C4-2B (cell line): ENCODE results near the gene KCNQ4.

Source experiments
- H3K27ac ChIP-seq: fragments of 450-650 bp; 2 replicates; pipeline ENCODE4 v1.5.1; 2017
- ZFX ChIP-seq: fragments of 450-650 bp; IDR thresholded peaks from 2 replicates; pipeline ENCODE4 v1.6.1; 2017
- TF ChIP-seq, protein P1 (sequence below): fragments of 450-650 bp; conservative IDR thresholded peaks from 2 replicates; pipeline ENCODE4 v1.5.1; 2017; ENCODE audit warnings: mild to moderate bottlenecking

The KCNQ4 gene

DNA sequence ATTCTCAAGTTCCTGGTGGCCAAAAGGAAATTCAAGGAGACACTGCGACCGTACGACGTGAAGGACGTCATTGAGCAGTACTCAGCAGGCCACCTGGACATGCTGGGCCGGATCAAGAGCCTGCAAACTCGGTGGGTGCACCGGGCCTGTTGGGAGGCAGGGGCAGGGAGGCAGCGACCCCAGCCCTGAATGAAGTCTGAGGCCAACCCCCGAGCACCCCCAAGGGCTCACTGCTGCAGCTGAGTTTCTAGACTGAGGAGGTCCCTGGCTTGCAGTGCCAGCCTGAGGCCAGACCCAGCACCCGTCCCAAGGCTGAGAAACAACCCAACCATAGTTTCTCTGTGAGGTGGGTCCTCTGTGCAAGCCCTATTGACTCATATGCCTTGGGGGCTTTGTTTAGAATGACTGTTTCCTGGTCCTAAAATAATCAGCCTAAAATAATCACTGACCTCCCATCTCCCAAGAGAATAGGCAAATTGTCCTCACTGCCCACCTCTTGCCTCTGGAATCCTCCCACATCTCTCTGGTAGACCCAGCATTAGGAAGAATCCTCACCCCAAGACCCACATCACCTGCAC, 51.5 kb downstream of the KCNQ4 start:
- TF ChIP-seq, protein P1, sequence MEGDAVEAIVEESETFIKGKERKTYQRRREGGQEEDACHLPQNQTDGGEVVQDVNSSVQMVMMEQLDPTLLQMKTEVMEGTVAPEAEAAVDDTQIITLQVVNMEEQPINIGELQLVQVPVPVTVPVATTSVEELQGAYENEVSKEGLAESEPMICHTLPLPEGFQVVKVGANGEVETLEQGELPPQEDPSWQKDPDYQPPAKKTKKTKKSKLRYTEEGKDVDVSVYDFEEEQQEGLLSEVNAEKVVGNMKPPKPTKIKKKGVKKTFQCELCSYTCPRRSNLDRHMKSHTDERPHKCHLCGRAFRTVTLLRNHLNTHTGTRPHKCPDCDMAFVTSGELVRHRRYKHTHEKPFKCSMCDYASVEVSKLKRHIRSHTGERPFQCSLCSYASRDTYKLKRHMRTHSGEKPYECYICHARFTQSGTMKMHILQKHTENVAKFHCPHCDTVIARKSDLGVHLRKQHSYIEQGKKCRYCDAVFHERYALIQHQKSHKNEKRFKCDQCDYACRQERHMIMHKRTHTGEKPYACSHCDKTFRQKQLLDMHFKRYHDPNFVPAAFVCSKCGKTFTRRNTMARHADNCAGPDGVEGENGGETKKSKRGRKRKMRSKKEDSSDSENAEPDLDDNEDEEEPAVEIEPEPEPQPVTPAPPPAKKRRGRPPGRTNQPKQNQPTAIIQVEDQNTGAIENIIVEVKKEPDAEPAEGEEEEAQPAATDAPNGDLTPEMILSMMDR: no peak
- no peak for TF ChIP-seq ZFX
- H3K27ac ChIP-seq: no peak overlapping the region

DNA sequence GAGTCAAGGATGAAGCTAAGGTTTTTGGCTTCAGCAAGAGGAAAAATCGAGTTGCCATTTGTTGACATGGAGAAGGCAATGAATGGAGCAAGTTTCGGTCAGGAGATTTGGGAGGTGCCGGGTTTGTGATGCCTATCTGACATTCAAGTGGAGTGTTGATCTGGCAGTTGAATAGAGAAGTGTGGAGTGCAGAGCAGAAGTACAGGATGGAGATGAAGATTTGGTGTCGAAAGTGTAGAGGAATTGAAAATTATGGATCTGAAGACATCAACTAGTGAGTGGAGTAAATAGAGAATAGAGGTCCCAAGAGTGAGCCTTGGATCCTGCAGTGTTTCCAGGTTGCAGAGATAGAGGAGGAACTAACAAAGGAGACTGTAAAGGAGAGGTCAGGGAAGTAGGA, 52.7 kb downstream of the KCNQ4 start:
- no peak overlapping the region for H3K27ac ChIP-seq
- TF ChIP-seq, protein P1: no peak

DNA sequence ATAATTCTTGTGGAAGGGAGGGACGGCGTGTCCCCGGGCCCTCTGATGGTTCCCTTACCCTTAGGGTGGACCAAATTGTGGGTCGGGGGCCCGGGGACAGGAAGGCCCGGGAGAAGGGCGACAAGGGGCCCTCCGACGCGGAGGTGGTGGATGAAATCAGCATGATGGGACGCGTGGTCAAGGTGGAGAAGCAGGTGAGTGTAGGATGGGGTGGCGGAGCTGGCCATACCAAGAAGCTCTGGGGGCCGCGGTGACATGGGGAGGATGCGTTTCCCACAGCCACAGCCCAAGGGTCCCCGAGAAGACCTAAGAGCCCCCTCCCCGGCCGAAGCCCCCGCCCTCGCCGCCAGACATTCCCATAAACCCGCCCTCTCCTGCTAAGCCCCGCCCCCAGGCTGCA, 54.0 kb downstream of the KCNQ4 start:
- TF ChIP-seq ZFX: no peak
- TF ChIP-seq, protein P1: no peak
- no peak overlapping the region for H3K27ac ChIP-seq

DNA sequence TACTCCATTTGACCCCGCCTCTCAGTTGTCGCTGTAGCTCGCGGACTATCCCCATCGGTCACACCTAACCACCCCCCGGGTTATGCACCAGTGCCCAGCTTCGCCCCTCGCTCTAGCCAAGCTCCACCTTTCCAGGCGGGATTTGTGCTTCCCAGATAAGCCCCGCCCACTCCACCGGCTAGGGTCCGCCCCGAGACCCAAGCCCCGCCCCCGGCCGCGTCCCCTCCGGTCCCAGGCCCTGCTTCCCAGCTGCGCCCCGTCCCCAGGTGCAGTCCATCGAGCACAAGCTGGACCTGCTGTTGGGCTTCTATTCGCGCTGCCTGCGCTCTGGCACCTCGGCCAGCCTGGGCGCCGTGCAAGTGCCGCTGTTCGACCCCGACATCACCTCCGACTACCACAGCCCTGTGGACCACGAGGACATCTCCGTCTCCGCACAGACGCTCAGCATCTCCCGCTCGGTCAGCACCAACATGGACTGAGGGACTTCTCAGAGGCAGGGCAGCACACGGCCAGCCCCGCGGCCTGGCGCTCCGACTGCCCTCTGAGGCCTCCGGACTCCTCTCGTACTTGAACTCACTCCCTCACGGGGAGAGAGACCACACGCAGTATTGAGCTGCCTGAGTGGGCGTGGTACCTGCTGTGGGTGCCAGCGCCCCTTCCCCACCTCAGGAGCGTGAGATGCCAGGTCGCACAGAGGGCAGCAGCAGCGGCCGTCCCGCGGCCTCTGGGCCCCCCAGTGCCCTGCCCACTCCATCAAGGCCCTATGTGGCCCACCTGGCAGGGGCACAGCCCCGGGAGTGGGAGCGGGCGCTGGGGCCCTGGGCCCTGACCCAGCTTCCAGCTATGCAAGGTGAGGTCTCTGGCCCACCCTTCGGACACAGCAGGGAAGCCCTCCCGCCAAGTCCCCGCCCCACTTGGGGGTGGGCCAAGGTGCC, 54.7 kb downstream of the KCNQ4 start:
- no peak overlapping the region for H3K27ac ChIP-seq
- TF ChIP-seq ZFX: no peak
- TF ChIP-seq, protein P1: no peak

DNA sequence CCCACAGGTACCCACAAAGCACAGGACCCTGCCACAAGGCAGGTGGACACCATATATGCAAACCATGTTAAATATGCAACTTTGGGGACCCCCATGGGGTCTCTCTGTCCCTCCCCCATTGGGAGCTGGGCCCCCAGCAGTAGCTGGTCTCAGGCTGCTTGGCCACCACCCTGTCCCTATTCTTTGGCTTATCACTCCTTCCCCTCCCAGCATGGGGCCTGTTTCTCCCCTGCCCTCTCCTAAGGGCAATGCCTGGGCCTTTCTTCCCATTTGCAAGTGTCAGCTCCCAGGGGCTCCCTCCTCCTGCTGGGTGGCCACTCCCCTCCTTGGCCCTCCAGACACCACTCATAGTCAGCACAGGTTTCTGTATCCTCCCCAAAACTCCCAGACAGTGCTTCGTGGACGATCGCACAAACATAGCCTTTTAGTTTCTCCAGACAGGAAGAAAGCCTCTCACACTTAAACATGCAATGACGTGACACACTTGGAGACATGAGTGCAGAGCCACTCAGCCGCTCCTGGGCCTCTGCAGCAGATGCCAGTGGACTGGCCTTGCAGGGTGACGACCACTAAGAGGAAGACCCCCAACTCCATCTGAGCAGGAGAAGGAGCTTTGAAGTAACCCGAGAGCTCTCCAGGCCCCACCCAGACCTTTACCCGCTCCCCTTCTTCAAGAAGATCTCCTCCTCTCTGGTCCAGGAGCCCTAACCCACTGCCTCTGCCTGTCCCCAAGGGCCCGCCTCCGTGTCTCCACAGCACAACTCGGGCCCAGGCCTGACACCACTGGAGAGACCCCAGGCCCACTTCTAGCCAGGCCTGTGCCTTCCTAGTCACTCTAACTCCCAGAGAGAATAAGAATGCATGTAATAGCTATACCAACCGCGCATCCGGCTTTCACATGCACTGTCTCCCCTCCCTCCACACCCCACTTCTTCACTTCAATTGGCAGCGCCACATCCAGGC, 55.7 kb downstream of the KCNQ4 start:
- TF ChIP-seq ZFX: no peak
- TF ChIP-seq, protein P1: no peak

DNA sequence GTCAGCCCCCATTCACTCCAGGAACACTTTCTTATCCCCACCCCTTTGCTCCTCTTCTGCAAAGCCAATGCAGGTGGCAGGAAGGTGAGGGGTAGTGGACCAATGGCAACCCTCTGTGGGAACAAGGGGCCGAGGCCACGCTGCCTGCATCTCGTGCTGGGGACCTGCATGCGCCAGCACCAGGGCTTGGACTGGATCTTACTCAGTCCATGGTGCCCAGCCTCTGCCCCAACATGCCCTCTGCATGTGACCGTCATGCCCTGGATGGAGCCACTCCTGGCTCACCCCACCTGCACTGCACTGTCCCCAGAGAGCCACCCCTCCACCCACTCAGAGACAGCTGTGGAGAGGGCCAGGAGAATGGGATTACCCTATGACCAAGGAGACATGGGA, 56.4 kb downstream of the KCNQ4 start:
- no peak overlapping the region for H3K27ac ChIP-seq
- TF ChIP-seq ZFX: no peak
- TF ChIP-seq, protein P1: no peak

More for the DNA sequence above, 55.7 kb downstream of the KCNQ4 start:
- H3K27ac ChIP-seq: no peak overlapping the region
